DOHH2 (cell line): ENCODE measurements around the gene PSMD14.

Source experiments
- H3F3A ChIP-seq: fragments of 200-600 bp; sonication (generic), shearing (Covaris generic); 2 replicates; pipeline ENCODE4 v1.6.0; 2016; ENCODE audit warnings: antibody characterized with exemption, mild to moderate bottlenecking; ENCODE audit not compliant: control insufficient read depth, insufficient read depth
- H3K27ac ChIP-seq: fragments of 200-600 bp; sonication (generic); 2 replicates; pipeline ENCODE4 v1.5.1; 2014; ENCODE audit warnings: low read depth, mild to moderate bottlenecking, low read length, moderate library complexity
- H3K27me3 ChIP-seq: fragments of 200-600 bp; sonication (generic); 2 replicates; pipeline ENCODE4 v1.6.1; 2014; ENCODE audit warnings: mild to moderate bottlenecking, low read length, mixed read lengths; ENCODE audit not compliant: control insufficient read depth
- H3K36me3 ChIP-seq: fragments of 200-600 bp; sonication (generic); 2 replicates; pipeline ENCODE4 v1.6.1; 2014; ENCODE audit warnings: mild to moderate bottlenecking, low read length, moderate library complexity, mixed read lengths; ENCODE audit not compliant: control insufficient read depth
- H3K4me1 ChIP-seq: fragments of 200-600 bp; sonication (generic); 2 replicates; pipeline ENCODE4 v1.6.1; 2014; ENCODE audit warnings: mild to moderate bottlenecking, low read length, mixed read lengths; ENCODE audit not compliant: control insufficient read depth
- H3K4me2 ChIP-seq: fragments of 200-600 bp; sonication (generic); 2 replicates; pipeline ENCODE4 v1.6.0; 2014; ENCODE audit warnings: mild to moderate bottlenecking, low read length, moderate library complexity
- H3K4me3 ChIP-seq: fragments of 200-600 bp; sonication (generic); 2 replicates; pipeline ENCODE4 v1.5.1; 2014; ENCODE audit warnings: mild to moderate bottlenecking, low read length, mixed read lengths
- H3K79me2 ChIP-seq: fragments of 200-600 bp; sonication (generic); 2 replicates; pipeline ENCODE4 v1.6.1; 2014; ENCODE audit warnings: mild to moderate bottlenecking, low read length, mixed read lengths; ENCODE audit not compliant: control insufficient read depth
- H3K9me2 ChIP-seq: fragments of 200-600 bp; sonication (generic); replicated peaks from 2 replicates; pipeline ENCODE4 v1.6.1; 2014; ENCODE audit warnings: mild to moderate bottlenecking, low read length, mixed read lengths; ENCODE audit not compliant: control insufficient read depth
- H3K9me3 ChIP-seq: fragments of 200-600 bp; sonication (generic); 2 replicates; pipeline ENCODE4 v1.6.1; 2014; ENCODE audit warnings: antibody characterized with exemption, low read length, mixed read lengths; ENCODE audit not compliant: control insufficient read depth, insufficient read depth
- H4K20me1 ChIP-seq: fragments of 200-600 bp; sonication (generic); 2 replicates; pipeline ENCODE4 v1.6.0; 2014; ENCODE audit warnings: low read depth, mild to moderate bottlenecking, antibody characterized with exemption, low read length, moderate library complexity; ENCODE audit not compliant: control insufficient read depth, insufficient read depth
- CTCF ChIP-seq: fragments of 200-600 bp; sonication (generic); IDR thresholded peaks from one replicate; pipeline ENCODE4 v1.5.1; 2014; ENCODE audit warnings: antibody characterized with exemption, mild to moderate bottlenecking, low read depth, low read length; ENCODE audit not compliant: poor library complexity, severe bottlenecking
- EZH2phosphoT487 ChIP-seq: fragments of 200-600 bp; sonication (generic); IDR thresholded peaks from 2 replicates; pipeline ENCODE4 v1.6.1; 2017; ENCODE audit warnings: borderline replicate concordance, mild to moderate bottlenecking, antibody characterized with exemption, low read length, moderate library complexity, mixed read lengths

PSMD14 gene

GRCh38 chr2:161445097-161445496 is 136.9 kb downstream of the PSMD14 start:
- Histone ChIP-seq H3F3A (no peaks in the 10 kb centered on the region), H3K27me3 (no peaks in the 10 kb centered on the region), H4K20me1 (no peaks in the 10 kb centered on the region), H3K4me1 (no peaks in the 10 kb centered on the region), H3K9me2 (no peaks in the 10 kb centered on the region), H3K36me3 (no peaks in the 10 kb centered on the region), H3K79me2 (no peaks in the 10 kb centered on the region), H3K4me3 (no peak overlapping the region), H3K9me3 (no peaks in the 10 kb centered on the region), H3K4me2 (no peak overlapping the region), H3K27ac (no peak overlapping the region)
- TF ChIP-seq EZH2phosphoT487 = no peak
- no peak for TF ChIP-seq CTCF

DNA sequence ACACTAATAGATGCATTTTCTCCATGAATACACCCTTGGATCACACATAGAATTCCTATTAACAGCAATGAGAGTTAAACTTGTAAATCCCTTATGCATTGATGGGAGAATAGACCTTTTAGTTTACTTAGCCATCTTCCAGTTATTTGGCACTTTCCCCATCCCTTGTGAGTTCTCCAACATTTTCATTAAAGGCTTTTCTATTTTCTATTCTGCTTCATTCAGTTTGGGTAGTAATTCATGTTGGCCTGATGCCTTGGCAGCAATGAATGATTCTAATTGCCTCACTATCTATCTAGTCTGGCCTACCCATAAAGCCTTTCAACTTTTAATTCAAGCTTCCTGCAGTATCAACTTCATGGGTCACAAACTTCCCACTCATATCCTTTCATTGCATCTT is 140.2 kb downstream of the PSMD14 start:
- Histone ChIP-seq H3K4me2 (no peak overlapping the region), H3K4me1 (no peaks in the 10 kb centered on the region), H4K20me1 (no peaks in the 10 kb centered on the region), H3K4me3 (no peak overlapping the region), H3K36me3 (no peaks in the 10 kb centered on the region), H3F3A (no peaks in the 10 kb centered on the region), H3K27ac (no peak overlapping the region), H3K9me2 (no peaks in the 10 kb centered on the region; the same call in 1 of the 2 replicates), H3K27me3 (no peaks in the 10 kb centered on the region), H3K79me2 (no peaks in the 10 kb centered on the region), H3K9me3 (no peaks in the 10 kb centered on the region)
- TF ChIP-seq CTCF = no peak
- no peak for TF ChIP-seq EZH2phosphoT487
